Fibroblast of skin of left quadriceps (primary cell): ENCODE data around the gene BASP1.
"Not testable (repeated sequence)": the region's sequence is repeated elsewhere in the genome, so short reads cannot be mapped to it uniquely, and the experiment has no call there.

Experiments used
- DNase-seq, 2 experiments: peaks; one replicate each; pipeline ENCODE4 v3.0.0-alpha.2; 2013; ENCODE audit warnings: low read depth in 2 of 2

Gene BASP1

DNA sequence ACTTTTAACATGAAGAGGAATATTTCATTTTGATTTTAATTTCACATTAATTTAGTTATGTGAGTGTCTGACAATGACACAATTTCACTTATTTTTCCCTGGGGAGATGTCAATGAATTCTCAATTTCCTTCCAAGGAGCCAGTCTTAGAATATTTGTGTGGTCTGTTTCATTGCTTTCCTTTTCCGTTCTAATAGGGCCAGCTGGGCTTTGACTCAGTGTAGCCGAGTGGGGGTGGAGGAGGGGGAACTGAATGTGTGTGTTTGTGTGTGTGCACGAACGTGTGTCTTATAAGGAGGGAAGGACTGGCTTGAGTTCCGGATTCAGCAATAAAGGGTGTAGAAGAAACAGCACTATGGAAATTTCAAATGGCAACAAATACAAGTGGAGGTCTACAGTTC is 100.0 kb downstream of the BASP1 start:
- no peak for DNase-seq

DNA sequence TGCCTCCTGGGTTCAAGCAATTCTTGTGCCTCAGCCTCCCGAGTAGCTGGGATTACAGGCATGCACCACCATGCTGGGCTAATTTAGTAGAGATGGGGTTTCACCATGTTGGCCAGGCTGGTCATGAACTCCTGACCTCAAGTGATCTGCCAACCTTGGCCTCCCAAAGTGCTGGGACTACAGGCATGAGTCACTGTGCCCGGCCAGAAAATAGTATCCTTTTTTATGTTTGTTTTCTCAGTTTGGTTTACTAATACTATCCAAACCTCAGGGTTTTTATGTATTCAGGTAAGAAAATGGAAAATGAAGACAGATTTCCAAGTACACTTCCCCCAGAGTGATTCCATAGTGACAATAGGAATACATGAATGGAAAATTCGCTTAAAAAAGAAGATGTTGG is 101.7 kb downstream of the BASP1 start:
- not testable (repeated sequence) for DNase-seq

- no peak for DNase-seq
These were observed 108.6 kb downstream of the BASP1 start for GRCh38 chr5:17325770-17326599.
